ENCODE measurements around the gene A4GALT.

A4GALT gene

DNA sequence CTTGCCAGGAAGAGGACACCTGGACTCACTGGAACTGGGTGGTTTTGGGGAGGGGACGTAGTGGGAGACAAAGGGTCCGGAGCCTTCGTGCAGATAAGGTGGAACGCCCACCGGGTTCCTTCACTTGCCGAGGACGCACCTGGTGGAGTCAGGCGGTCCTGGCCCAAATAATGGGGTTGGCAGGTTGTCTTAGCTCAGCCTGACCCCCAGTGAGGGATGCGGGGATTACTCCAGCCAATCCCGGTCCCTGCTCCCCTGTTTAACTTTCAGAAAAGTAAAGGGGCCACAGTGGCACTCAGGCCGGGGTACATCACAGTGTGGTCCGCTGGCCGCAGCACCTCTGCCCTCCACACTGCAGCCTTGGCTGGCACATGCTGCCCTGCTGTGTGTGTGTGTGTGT, 18.0 kb downstream of the A4GALT start:
- no peak for DNase-seq (ENCODE audit: low read depth, low spot score)

DNA sequence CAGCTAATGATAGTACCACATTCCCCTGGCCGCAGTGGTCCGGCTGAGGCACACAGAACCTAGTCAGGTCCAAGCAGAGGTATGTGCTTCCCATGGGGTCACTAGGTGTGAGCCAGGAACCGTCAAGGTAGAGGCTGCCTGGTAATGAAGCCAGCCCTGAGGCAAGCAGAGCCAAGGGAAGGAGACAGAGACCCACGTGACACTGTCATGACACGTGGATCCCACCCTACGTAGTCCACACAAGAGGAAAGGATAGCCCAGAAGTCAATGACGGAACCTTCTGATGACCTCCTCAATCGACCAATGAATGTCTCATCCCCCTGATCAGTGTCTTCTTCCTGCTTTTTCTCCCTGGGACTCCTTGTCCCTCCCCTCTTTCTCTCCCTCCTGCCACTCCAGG, 19.0 kb downstream of the A4GALT start:
- no peak for DNase-seq (ENCODE audit: low read depth, low spot score)

- DNase-seq (ENCODE audit: low read depth, low spot score): no peak
Observed at GRCh38 chr22:42700901-42701300, 19.8 kb downstream of the A4GALT start.

DNA sequence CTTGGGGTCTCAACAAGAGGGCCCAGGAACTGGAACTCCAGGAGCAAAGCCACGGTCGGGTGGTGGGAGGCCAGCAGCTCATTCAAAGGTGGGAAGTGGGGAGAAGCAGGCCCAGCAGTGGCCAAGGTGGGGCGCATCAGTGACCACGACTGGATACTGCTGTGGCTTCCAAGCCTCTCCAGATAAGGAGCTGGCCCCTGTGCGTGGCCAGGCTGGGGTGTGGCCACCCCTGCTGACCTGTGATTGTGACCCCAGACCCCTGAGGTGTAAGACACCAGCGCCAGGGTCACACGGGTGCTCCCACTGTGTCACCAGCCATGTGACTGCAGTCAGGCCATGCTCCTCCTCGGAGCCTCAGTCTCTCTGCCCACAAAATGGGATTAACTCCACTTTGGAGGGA, 20.3 kb downstream of the A4GALT start:
- DNase-seq (ENCODE audit: low read depth, low spot score): no peak

DNA sequence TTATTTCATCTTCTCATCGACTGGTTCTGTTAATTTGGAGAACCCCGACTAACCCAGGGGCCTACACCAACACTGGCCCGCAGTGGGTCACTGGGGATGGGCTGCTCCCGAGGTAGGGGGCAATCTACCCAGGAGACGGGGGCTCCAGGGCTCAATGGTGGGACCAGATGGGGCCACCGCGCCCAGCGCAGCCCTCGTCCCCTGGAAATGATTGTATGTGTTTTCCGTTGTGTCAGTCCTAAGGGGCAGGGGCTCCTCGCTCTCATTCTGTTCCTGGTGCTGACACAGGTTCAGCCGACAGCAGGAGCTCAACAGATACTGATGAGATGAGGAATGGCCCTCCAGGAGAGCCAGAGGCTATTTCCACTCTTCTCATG, 20.7 kb downstream of the A4GALT start:
- no peak for DNase-seq (ENCODE audit: low read depth, low spot score)

DNA sequence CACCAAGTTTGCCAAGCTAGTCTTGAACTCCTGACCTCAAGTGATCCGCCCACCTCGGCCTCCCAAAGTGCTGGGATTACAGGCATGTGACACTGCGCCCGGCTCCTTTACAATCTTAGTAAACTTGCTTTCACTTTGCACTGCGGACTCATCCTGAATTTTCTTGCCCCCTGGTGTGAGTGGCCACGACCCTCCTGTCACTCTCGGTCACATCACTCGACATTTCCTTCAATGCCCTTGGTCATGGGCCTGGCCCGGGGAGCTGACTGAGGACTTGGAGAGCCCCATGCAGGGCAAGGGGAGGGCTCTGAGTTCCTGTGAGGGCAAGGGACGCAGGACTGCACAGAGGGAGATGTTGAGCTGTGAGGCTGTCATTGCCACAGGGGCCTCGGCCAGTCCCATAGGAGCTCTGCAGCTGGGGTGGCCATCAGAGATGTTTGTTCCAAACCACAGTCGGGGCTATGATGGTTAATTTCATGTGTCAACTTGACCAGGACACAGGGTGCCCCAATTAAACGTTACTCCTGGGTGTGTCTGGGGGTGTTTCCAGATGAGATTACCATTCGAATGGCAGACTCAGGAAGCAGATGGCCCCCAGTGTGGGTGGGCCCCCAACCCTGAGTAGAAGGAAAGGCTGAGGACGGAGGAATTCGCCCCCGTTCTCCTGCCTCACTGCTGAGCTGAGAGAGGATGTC, 21.2 kb downstream of the A4GALT start:
- no peak for DNase-seq (ENCODE audit: low read depth, low spot score)

- no peak for DNase-seq (ENCODE audit: low read depth, low spot score)
Observed at GRCh38 chr22:42697542-42698013, 23.1 kb downstream of the A4GALT start.

DNA sequence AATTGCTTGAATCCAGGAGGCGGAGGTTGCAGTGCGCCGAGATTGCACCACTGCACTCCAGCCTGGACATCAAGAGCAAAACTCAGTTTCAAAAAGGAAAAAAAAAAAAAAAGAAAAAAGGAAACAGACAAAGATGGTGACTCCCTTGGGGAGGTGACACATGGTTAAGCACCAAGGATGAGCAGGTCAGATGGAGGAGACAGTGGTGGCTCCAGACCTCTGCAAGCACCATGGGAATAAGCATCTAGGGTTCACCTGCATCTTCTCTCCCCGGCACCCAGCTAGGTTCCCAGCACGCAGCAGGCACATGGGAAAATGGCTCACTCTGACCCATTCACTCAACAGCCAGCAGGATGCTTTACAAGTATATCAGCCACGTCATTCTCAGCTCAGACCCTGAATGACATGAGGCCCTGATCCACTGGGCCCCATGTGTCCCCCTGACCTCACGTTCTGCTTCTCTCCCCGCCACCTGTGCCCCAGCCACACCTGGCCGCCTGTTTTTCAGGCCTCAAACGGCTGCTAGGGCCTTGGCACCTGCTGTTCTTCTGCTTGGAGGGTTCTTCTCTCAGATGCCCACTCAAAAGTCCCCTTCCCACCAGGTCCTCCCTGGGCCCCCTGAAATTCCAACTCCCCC, 24.2 kb downstream of the A4GALT start:
- DNase-seq (ENCODE audit: low read depth, low spot score): no peak

DNA sequence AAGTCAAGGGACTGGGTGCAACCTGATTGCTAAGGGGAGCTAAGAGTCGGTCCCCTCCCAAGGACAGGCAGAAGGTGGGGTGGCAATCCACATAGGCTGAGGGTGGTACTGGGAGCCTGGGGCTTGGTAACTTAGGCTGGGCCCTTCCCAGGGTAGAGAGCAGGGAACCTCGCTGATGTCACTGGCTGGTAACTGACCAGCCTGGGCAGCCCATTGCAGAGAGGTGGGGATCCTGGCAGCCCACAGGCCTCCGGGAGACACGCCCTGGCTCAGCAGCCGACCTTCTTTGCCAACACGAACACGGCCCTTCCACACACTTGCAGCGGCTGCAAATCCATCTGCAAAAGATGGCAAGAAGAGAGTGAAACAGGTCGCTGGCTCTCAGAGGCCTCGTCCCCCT, 25.4 kb downstream of the A4GALT start:
- DNase-seq (ENCODE audit: low read depth, low spot score): no peak

DNA sequence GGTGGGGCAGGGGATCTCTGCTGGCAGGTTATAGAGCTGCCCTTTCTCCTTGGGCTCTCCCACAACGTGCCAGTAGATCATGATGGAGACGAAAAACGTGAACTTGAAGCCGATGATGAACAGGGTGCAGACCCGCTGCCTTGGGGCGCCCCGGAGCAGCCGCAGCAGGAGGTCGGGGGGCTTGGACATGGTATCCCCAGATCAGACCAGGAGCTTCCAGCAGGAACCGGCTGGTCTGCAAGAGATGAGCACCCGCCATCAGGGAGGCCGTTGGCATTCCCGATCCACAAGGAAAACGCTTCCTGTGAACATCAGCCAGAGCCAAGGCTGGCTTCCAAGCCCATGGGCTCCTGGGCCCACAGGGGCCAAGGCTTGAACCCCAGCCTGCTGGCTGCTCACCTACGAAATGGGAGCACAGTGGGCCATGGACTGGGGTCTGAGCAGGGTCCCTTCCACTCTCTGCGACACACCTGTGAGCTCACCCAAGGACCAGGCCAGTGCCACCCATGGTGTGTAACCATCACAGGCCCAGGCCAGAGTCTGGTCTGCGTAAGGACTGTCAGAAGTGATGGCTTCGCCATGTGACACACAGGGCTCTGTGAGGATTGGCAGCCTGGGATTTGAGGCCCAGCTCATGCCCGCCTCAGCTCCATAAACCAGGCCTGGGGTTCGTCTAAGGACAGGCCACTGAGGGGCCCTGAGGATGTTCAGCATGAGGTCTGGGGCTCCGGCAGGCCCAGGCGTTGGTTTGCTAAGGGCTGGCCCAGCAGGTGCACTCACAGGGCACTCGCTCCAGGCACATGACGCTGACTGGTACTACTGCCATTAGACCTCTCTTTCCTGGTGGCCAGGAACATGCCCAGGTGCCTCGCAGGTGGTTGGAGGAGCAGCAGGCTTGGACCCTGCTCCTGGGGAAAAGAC, 26.6 kb downstream of the A4GALT start:
- no peak for DNase-seq (ENCODE audit: low read depth, low spot score)

- no peak for DNase-seq (ENCODE audit: low read depth, low spot score)
Observed at GRCh38 chr22:42693055-42693762, 27.5 kb downstream of the A4GALT start.

GRCh38 chr22:42692239-42693054, 28.2 kb downstream of the A4GALT start:
- no peak for DNase-seq (ENCODE audit: low read depth, low spot score)

GRCh38 chr22:42691440-42691839, 29.2 kb downstream of the A4GALT start:
- no peak for DNase-seq (ENCODE audit: low read depth, low spot score)

DNA sequence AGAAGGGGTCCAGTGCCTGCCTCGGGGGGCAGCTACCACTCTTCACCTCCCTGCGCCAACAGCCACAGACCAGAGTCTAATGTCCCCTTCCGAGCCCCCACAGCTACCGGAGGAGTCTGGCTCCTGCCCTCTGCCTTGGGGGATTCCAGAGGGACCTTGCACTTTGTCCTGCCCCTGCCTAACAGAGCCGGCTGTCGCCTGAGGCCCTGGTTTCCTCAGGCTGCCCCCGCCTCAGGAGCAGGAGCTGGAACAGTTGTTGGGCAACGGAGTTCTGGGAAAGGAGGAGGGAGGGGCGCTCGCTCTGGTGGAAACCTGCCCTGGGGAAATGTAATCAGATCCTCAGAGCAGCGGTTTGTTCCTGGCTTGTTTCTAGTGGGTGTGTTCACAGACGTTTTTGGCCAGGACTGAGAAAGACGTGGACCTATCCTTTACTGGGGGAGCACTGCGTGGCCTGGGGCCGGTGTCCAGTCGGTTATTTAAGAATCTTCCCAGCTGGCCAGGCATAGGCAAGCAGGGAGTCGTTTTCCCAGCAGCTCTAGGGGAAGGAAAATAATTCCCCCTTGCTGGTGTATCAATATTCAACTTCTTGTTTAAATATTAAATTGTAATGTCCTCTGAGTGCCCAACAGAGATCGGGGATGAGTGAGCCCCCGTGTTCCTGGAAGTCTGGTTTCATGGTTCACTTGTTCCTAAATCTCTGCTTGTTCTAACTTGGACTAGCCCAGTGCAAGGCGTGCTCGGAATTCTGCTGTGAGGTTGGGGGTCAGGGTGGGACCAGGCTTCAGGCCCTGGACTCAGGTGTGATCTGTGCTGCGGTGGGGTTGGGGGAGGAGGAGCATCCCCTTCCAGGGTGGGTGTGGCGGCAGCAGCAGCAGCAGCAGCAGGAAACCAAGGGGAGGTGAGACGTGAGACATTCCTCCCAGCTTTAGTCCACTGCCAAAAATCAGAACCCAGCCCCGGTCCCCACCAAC, 32.1 kb downstream of the A4GALT start:
- DNase-seq (ENCODE audit: low read depth, low spot score): no peak

DNA sequence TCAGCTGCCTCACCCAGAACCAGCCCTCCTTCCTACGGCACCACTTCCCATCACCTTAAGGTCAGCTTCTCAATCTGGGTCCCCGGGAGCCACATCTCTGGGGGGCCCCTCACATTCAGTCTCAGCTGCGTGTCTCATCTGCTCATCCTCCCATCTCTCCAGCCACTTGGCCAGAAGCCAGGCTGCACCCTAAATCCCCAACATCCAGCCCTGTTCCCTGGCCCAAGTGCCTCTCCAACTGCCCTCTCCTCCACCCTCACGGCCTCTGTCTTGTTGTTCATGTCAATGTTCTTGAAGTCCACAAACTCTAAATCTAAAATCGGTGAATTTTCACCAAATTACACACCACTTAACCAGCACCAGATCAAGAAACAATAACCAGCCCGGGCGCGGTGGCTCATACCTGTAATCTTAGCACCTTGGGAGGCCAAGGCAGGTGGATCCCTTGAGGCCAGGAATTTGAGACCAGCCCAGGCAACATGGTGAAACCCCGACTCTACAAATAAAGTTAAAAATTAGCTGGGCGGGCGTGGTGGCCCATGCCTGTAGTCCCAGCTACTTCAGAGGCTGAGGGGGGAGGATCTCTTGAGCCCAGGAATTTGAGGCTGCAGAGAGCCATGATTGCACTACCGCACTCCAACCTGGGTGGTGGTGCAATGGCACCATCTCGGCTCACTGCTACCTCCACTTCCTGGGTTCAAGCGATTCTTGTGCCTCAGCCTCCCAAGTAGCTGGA, 33.7 kb downstream of the A4GALT start:
- DNase-seq (ENCODE audit: low read depth, low spot score): no peak

DNA sequence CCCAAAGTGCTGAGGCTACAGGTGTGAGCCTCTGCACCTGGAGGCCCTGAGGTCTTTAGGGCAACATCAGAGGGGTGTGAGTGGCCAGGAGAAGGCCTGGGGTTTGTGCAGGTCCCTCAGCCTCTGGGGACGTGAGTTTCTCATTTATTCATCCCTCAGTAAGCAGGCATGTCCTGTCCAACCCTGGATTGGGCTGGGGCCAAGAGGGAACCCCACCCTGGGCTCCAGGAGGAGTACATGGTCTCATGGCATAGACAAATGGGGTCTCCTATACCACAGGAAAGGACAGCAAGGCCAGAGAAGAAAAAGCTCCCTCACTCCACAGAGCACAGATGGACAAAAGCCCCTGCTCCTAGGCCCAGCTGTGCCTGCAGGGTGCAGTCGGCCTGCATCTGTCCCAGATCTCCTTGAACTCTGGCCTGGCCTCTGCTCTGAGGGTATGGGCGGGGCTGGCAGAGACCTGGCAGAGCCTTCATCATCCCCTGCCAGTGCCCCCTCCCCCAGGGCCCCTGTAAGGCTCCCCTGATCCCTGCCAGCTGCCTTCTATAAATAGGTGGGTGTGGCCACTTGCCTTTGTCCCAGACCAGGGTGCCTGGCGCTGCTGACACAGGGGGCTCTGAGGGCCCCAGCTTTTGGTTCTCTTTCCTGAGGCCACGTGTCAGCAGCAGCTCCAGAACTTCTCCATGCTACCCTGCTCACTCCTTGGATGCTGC, 34.6 kb downstream of the A4GALT start:
- DNase-seq (ENCODE audit: low read depth, low spot score): no peak

DNA sequence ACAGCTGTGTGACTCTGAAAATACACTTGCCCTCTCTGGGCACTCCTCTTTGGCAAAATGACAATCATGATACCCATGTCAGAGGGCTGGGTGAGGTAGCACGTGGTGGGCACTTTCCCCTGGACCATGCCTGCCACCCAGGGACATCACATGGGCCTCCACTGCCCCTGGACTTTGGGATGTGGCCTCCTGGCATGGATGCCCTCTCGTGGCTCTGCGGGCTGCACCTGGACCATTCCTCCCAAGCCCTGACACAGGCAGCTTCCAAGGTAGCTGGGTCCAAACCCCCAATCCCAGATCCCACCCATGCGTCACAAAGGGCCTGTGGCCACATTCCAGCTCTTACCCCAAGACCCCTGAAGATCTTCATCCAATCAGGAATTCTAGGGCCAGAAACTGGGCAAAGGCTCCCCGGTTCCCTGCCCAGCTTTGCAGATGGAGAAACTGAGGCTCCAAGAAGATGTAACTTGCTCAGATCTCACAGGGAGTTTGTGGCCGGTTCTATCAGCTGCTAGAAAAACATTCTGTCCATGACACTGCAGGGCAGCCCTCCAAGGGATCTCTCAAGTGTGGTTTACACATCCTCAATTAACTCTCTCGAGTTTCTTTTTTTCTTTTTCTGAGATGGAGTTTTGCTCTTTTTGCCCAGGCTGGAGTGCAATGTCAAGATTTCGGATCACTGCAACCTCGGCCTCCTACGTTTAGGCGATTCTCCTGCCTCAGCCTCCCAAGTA, 36.0 kb downstream of the A4GALT start:
- no peak for DNase-seq (ENCODE audit: low read depth, low spot score)

All from activated naive CD8-positive, alpha-beta T cell treated with anti-CD3 and anti-CD28 coated beads, Interleukin-2, amount 50 U/mL, for 16 hours (primary cell).